PC-9 (cell line): ENCODE data around the gene RRAS. TPM values are rescaled to one million over a fixed set of nuclear protein-coding genes. Genes with fewer than 3 reads are reported as not detected.

ENCODE experiments used
- BruUV-seq: library from RNA; stranded (reverse); fragments of 400-500 nt; replicated peaks from 2 replicates; lab custom pipeline; 2021; lab: Mats Ljungman, UMichigan
- CTCF ChIA-PET: fragments of 300-600 bp; sonication (Branson Sonifier 250); formaldehyde crosslinking; loops from one replicate; lab custom pipeline; 2022; ENCODE audit warnings: antibody characterized with exemption; lab: Charles Lee
- POLR2A ChIA-PET: fragments of 300-600 bp; sonication (Branson Sonifier 250); formaldehyde crosslinking; loops from one replicate; lab custom pipeline; 2022; ENCODE audit warnings: antibody characterized with exemption; ENCODE audit not compliant: unreplicated experiment; lab: Charles Lee
- DNase-seq, 2 experiments: peaks; one replicate each; pipeline versions ENCODE4 v3.0.0 to v3.0.0-alpha.2; 2015 to 2022; ENCODE audit warnings: mixed read lengths in 1 of 2
- H2AFZ ChIP-seq: fragments of 200-600 bp; sonication (generic); 2 replicates; pipeline ENCODE4 v1.8.1; 2017; ENCODE audit warnings: antibody characterized with exemption
- H3F3A ChIP-seq: fragments of 200-600 bp; sonication (generic); 2 replicates; pipeline ENCODE4 v1.8.1; 2017; ENCODE audit warnings: antibody characterized with exemption, mild to moderate bottlenecking, low read depth; ENCODE audit not compliant: insufficient read depth
- H3K27ac ChIP-seq: fragments of 200-600 bp; sonication (generic); 2 replicates; pipeline ENCODE4 v1.6.1; 2016; ENCODE audit warnings: mixed run types
- H3K27me3 ChIP-seq: fragments of 200-600 bp; sonication (generic); 2 replicates; pipeline ENCODE4 v1.6.1; 2016; ENCODE audit warnings: low read depth, mixed run types; ENCODE audit not compliant: insufficient read depth
- H3K36me3 ChIP-seq: fragments of 200-600 bp; sonication (generic); 2 replicates; pipeline ENCODE4 v1.6.1; 2016; ENCODE audit warnings: low read depth, mixed run types
- H3K4me1 ChIP-seq: fragments of 200-600 bp; sonication (generic); replicated peaks from 2 replicates; pipeline ENCODE4 v1.6.1; 2016; ENCODE audit warnings: mixed run types; ENCODE audit not compliant: insufficient read depth
- H3K4me2 ChIP-seq: fragments of 200-600 bp; sonication (generic); 2 replicates; pipeline ENCODE4 v1.6.1; 2017; ENCODE audit warnings: mixed run types
- H3K4me3 ChIP-seq: fragments of 200-600 bp; sonication (generic); 2 replicates; pipeline ENCODE4 v1.6.1; 2016; ENCODE audit warnings: mixed run types
- H3K79me2 ChIP-seq: fragments of 200-600 bp; sonication (generic); 2 replicates; pipeline ENCODE4 v1.6.1; 2017; ENCODE audit warnings: low read depth, mixed run types
- H3K9me2 ChIP-seq: fragments of 200-600 bp; sonication (generic); 2 replicates; pipeline ENCODE4 v1.8.1; 2017; ENCODE audit warnings: mild to moderate bottlenecking; ENCODE audit not compliant: insufficient read depth
- H3K9me3 ChIP-seq: fragments of 200-600 bp; sonication (generic); 2 replicates; pipeline ENCODE4 v1.8.1; 2016; ENCODE audit warnings: low read depth; ENCODE audit not compliant: insufficient read depth
- H4K20me1 ChIP-seq: fragments of 200-600 bp; sonication (generic); 2 replicates; pipeline ENCODE4 v1.8.1; 2017; ENCODE audit not compliant: insufficient read depth
- EZH2 ChIP-seq: fragments of 200-600 bp; sonication (generic); IDR thresholded peaks from 2 replicates; pipeline ENCODE4 v1.8.0; 2017; ENCODE audit warnings: antibody characterized with exemption, low read depth
- intact Hi-C: fragments of 100-400 bp; cut with micrococcal nuclease; formaldehyde crosslinking; loops from one replicate; pipeline ENCODE4 v1.10.0; 2022; ENCODE audit not compliant: unreplicated experiment
- total RNA-seq: library from RNA; stranded (reverse); gene quantifications from 2 replicates; pipeline ENCODE4 v1.2.3, GENCODE V29; 2021
- TF ChIP-seq, protein P1 (sequence below): fragments of 200-600 bp; sonication (generic); conservative IDR thresholded peaks from 2 replicates; pipeline ENCODE4 v1.6.1; 2017; ENCODE audit warnings: mixed run types, antibody characterized with exemption, mild to moderate bottlenecking, moderate library complexity

Gene RRAS
- total RNA-seq, 1 experiment from 2014 or later = 36.6 TPM

DNA sequence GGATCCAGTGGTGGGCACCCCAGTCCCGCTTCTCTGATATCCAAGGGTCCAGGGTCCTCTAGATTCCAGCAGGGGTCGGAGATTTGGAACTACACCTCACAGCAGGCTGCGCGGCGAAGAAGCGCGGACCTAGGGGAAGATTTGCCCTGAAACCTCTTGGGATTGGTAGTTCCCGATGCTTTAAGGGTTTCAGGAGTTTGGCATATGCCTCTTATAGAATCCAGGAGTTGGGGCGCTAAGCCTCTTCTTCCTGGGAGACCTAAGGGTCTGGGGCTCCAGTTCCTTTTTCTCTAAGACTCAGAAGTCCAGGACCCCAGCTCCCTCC is 26.1 kb upstream of the RRAS start:
- TSS peak; percentile 55 for BruUV-seq
- intact Hi-C loops = no loop called here
- Histone ChIP-seq H3K27me3 (no peaks in the 10 kb centered on the region), H4K20me1 (peaks cover 17% of the 10 kb centered on the region), H3K27ac (no peak overlapping the region), H3K4me1 (peaks cover 21% of the 10 kb centered on the region), H3K79me2 (peaks cover 44% of the 10 kb centered on the region), H3K9me3 (no peaks in the 10 kb centered on the region), H3F3A (peaks cover 37% of the 10 kb centered on the region), H3K36me3 (peaks cover 10% of the 10 kb centered on the region), H3K4me3 (peak overlapping the region; percentile 95), H2AFZ (peak overlapping the region; percentile 90), H3K9me2 (no peaks in the 10 kb centered on the region), H3K4me2 (peak overlapping the region; percentile 99)
- no peak for DNase-seq
- POLR2A ChIA-PET = interaction anchor here (0.5 to 0.6 kb wide), 3 partner anchors 24 to 213 kb away, joined by 3 to 6 read pairs (median 4); partner anchors contain the start of gene SCAF1
- TF ChIP-seq, protein P1, sequence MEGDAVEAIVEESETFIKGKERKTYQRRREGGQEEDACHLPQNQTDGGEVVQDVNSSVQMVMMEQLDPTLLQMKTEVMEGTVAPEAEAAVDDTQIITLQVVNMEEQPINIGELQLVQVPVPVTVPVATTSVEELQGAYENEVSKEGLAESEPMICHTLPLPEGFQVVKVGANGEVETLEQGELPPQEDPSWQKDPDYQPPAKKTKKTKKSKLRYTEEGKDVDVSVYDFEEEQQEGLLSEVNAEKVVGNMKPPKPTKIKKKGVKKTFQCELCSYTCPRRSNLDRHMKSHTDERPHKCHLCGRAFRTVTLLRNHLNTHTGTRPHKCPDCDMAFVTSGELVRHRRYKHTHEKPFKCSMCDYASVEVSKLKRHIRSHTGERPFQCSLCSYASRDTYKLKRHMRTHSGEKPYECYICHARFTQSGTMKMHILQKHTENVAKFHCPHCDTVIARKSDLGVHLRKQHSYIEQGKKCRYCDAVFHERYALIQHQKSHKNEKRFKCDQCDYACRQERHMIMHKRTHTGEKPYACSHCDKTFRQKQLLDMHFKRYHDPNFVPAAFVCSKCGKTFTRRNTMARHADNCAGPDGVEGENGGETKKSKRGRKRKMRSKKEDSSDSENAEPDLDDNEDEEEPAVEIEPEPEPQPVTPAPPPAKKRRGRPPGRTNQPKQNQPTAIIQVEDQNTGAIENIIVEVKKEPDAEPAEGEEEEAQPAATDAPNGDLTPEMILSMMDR = no peak
- TF ChIP-seq EZH2 = no peak
- CTCF ChIA-PET = no interaction called here

DNA sequence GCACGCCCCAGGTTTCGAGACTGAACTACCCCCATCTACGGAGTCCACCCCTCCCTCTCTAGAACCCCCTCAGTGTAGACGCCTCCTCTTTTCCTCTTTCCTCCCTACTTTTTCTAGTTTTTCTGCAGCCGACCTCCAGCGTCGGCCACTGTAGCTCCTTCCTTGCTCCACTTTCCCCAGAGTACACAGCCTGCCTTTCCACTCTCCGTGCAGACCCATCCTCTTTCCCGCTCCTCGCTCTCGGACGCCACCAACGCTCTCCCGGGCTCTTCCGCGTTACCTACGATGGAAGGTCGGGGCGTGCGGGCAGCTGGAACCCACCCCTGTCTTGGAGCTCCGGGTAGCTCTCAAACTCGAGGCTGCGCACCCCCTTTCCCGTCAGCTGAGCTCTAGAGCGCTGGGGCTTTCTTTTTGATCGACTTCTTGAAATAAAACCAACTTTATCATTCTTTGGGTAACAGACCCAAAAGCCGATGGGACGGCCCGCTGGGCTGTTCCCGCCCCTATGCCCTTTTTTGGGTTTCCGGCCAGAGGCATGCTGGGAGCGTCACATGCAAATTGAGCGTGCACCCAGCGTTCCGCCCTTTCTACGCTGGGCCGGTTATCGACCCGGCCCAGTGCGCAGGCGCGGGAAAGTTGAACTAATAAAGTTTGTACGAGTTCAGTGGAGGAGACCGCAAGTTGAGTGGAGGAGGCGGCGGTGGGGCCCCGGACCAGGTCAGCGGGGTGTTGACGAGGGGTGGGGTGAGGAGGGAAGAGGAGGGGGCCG is 25.6 kb upstream of the RRAS start, which contains the start of the genes BCL2L12 and IRF3:
TSS of gene BCL2L12 (plus strand) at position 583 of the 769 bp plus-strand sequence. CDS start 760 bp downstream, outside the sequence.
TSS of gene IRF3 (minus strand) at position 507 of the 769 bp plus-strand sequence. CDS start 1,019 bp downstream, outside the sequence.
- TF ChIP-seq, protein P1 = no peak
- H3K4me1 ChIP-seq = peaks cover 21% of the 10 kb centered on the region
- H2AFZ ChIP-seq = peak within 1 kb of the TSS; percentile 90
- intact Hi-C loops = loop anchor here (2.0 kb wide), 1 partner anchor 73 kb away; no protein-coding TSS in a partner anchor
- ChIA-PET CTCF (no interaction called here), POLR2A (interaction anchor here (0.5 to 1.9 kb wide), 7 partner anchors 10 to 568 kb away, joined by 3 to 25 read pairs (median 6); partner anchors contain the start of genes RRAS and SCAF1)
- DNase-seq = peak; percentile 92 to 95
- H3K27ac ChIP-seq = peak within 1 kb of the TSS; percentile 67
- H3K4me2 ChIP-seq = peak within 1 kb of the TSS; percentile 99
- no peaks in the 10 kb centered on the region for H3K27me3 ChIP-seq
- BruUV-seq = TSS peak; percentile 54
- H4K20me1 ChIP-seq = peaks cover 21% of the 10 kb centered on the region
- H3K4me3 ChIP-seq = peak within 1 kb of the TSS; percentile 95
- H3K36me3 ChIP-seq = peaks cover 12% of the 10 kb centered on the region
- no peaks in the 10 kb centered on the region for H3K9me2 ChIP-seq
- H3K9me3 ChIP-seq = no peaks in the 10 kb centered on the region
- peaks cover 44% of the 10 kb centered on the region for H3K79me2 ChIP-seq
- peaks cover 43% of the 10 kb centered on the region for H3F3A ChIP-seq

DNA sequence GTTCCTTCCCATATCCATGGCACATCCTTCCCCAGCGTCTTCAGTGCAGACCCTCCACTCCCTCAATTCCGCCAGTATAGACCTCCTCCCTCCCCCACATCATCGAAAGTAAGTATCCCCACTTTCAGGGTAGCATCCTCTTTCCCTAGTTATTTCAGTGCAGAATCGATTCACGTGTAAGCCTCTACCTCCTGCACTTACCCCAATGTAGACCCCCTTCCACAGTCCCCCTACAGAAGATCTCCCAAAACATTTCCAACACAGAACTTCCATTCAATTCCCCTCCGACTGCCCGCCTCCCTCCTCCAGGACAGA is 25.1 kb upstream of the RRAS start:
- TF ChIP-seq EZH2 = no peak
- TF ChIP-seq, protein P1 = no peak
- H3K27me3 ChIP-seq = no peaks in the 10 kb centered on the region
- peaks cover 48% of the 10 kb centered on the region for H3F3A ChIP-seq
- H3K9me3 ChIP-seq = no peaks in the 10 kb centered on the region
- no peaks in the 10 kb centered on the region for H3K9me2 ChIP-seq
- POLR2A ChIA-PET = interaction anchor here (0.5 to 1.9 kb wide), 5 partner anchors 11 to 567 kb away, joined by 3 to 25 read pairs (median 14); partner anchors contain the start of genes AP2A1, RRAS and SCAF1
- CTCF ChIA-PET = interaction anchor here (0.7 kb wide), 1 partner anchor 24 kb away, joined by 13 read pairs; no protein-coding TSS in a partner anchor
- peak overlapping the region; percentile 95 for H3K4me3 ChIP-seq
- H3K27ac ChIP-seq = peak overlapping the region; percentile 67
- peaks cover 21% of the 10 kb centered on the region for H3K4me1 ChIP-seq
- peak overlapping the region; percentile 90 for H2AFZ ChIP-seq
- peaks cover 26% of the 10 kb centered on the region for H4K20me1 ChIP-seq
- DNase-seq = no peak
- intact Hi-C loops = loop anchor here (2.0 kb wide), 1 partner anchor 72 kb away; no protein-coding TSS in a partner anchor
- peaks cover 44% of the 10 kb centered on the region for H3K79me2 ChIP-seq
- H3K36me3 ChIP-seq = peaks cover 14% of the 10 kb centered on the region
- H3K4me2 ChIP-seq = peak overlapping the region; percentile 99
- BruUV-seq = no TSS peak
